Measurements from ENCODE around the gene CLDN24. TPM values are rescaled to one million over a fixed set of nuclear protein-coding genes. Genes with fewer than 3 reads are reported as not detected.

CLDN24 gene
- total and polyA plus RNA-seq, 2 experiments from 2014 or later: 0.94 TPM; not detected in 1

- H3K36me3 ChIP-seq (replicated peaks; ENCODE audit: insufficient read depth, low read depth): no peaks in the 10 kb centered on the region
- H3K4me2 ChIP-seq: no peak overlapping the region
- H3K9me3 ChIP-seq (ENCODE audit: low read depth): no peaks in the 10 kb centered on the region
- TF ChIP-seq EZH2phosphoT487 (IDR thresholded peaks at IDR 0.05; ENCODE audit: low read depth, severe bottlenecking, unreplicated experiment) (no peak), EZH2 (IDR thresholded peaks at IDR 0.05; ENCODE audit: borderline replicate concordance) (no peak), CTCF (IDR thresholded peaks at IDR 0.05; ENCODE audit: poor library complexity) (no peak)
- H2AFZ ChIP-seq: no peak overlapping the region
- no peaks in the 10 kb centered on the region for H3K79me2 ChIP-seq
- H3K27me3 ChIP-seq: no peaks in the 10 kb centered on the region
- H3K27ac ChIP-seq: no peak overlapping the region
- WGBS (ENCODE audit: low lambda C conversion rate, missing lambda C conversion rate): 87% methylated on average over 9 of the region's 9 CpGs
- no peak for DNase-seq (ENCODE audit: low spot score)
- no peaks in the 10 kb centered on the region for H4K20me1 ChIP-seq (ENCODE audit: insufficient read depth, poor library complexity, severe bottlenecking)
- H3K9me2 ChIP-seq (replicated peaks; ENCODE audit: insufficient read depth): no peaks in the 10 kb centered on the region
- peaks cover 3% of the 10 kb centered on the region for H3K4me1 ChIP-seq (ENCODE audit: insufficient read depth)
- H3K4me3 ChIP-seq: no peak overlapping the region
These were observed 15.1 kb upstream of the CLDN24 start for GRCh38 chr4:183337349-183337748.

- Histone ChIP-seq H3K9me2 (replicated peaks; ENCODE audit: insufficient read depth) (no peaks in the 10 kb centered on the region), H3K79me2 (no peaks in the 10 kb centered on the region), H3K27ac (peak overlapping the region; percentile 51), H3K9me3 (ENCODE audit: low read depth) (no peaks in the 10 kb centered on the region), H3K27me3 (no peaks in the 10 kb centered on the region), H3K4me1 (ENCODE audit: insufficient read depth) (peaks cover 3% of the 10 kb centered on the region), H3K4me3 (no peak overlapping the region), H3K4me2 (no peak overlapping the region), H4K20me1 (ENCODE audit: insufficient read depth, poor library complexity, severe bottlenecking) (no peaks in the 10 kb centered on the region), H3K36me3 (replicated peaks; ENCODE audit: insufficient read depth, low read depth) (no peaks in the 10 kb centered on the region), H2AFZ (no peak overlapping the region)
- no peak for TF ChIP-seq EZH2phosphoT487 (IDR thresholded peaks at IDR 0.05; ENCODE audit: low read depth, severe bottlenecking, unreplicated experiment)
- TF ChIP-seq EZH2 (IDR thresholded peaks at IDR 0.05; ENCODE audit: borderline replicate concordance): no peak
- no peak for TF ChIP-seq CTCF (IDR thresholded peaks at IDR 0.05; ENCODE audit: poor library complexity)
- peak; percentile 32 for DNase-seq (ENCODE audit: low spot score)
- 69% methylated on average over 3 of the region's 3 CpGs for WGBS (ENCODE audit: low lambda C conversion rate, missing lambda C conversion rate)
These were observed 13.2 kb upstream of the CLDN24 start for GRCh38 chr4:183335369-183335940.

- TF ChIP-seq EZH2phosphoT487 (IDR thresholded peaks at IDR 0.05; ENCODE audit: low read depth, severe bottlenecking, unreplicated experiment) (no peak), EZH2 (IDR thresholded peaks at IDR 0.05; ENCODE audit: borderline replicate concordance) (no peak), CTCF (IDR thresholded peaks at IDR 0.05; ENCODE audit: poor library complexity) (no peak)
- H3K27ac ChIP-seq: peak overlapping the region; percentile 59
- no peak overlapping the region for H3K4me3 ChIP-seq
- DNase-seq (ENCODE audit: low spot score): peak; percentile 58
- no peaks in the 10 kb centered on the region for H3K27me3 ChIP-seq
- H3K9me2 ChIP-seq (replicated peaks; ENCODE audit: insufficient read depth): no peaks in the 10 kb centered on the region
- no peaks in the 10 kb centered on the region for H3K9me3 ChIP-seq (ENCODE audit: low read depth)
- WGBS (ENCODE audit: low lambda C conversion rate, missing lambda C conversion rate): 80% methylated on average over 6 of the region's 6 CpGs
- no peaks in the 10 kb centered on the region for H3K79me2 ChIP-seq
- H3K4me2 ChIP-seq: peak overlapping the region; percentile 50
- no peaks in the 10 kb centered on the region for H4K20me1 ChIP-seq (ENCODE audit: insufficient read depth, poor library complexity, severe bottlenecking)
- peaks cover 3% of the 10 kb centered on the region for H3K4me1 ChIP-seq (ENCODE audit: insufficient read depth)
- H3K36me3 ChIP-seq (replicated peaks; ENCODE audit: insufficient read depth, low read depth): no peaks in the 10 kb centered on the region
- H2AFZ ChIP-seq: no peak overlapping the region
These were observed 11.8 kb upstream of the CLDN24 start for GRCh38 chr4:183333983-183334382.
